AG04449 (cell line): ENCODE results near the gene GALK2.
"Not testable (repeated sequence)": the region's sequence is repeated elsewhere in the genome, so short reads cannot be mapped to it uniquely, and the experiment has no call there.

Source experiments
- CTCF ChIA-PET: fragments of 350-600 bp; formaldehyde crosslinking; extraction: SDS; loops from one replicate; lab custom pipeline; 2021; ENCODE audit warnings: antibody characterized with exemption; lab: Yijun Ruan, JAX
- POLR2A ChIA-PET: fragments of 400-600, 350-600 bp; formaldehyde crosslinking; extraction: SDS; loops from one replicate; lab custom pipeline; 2020; ENCODE audit warnings: antibody characterized with exemption, inconsistent platforms; lab: Yijun Ruan, JAX
- DNase-seq: peaks from one replicate; pipeline ENCODE4 v3.0.0-alpha.2; 2010; ENCODE audit warnings: low read depth, low spot score
- H3K4me3 ChIP-seq: 2 replicates; pipeline ENCODE4 v1.5.1; 2011; ENCODE audit warnings: low read depth, mild to moderate bottlenecking, control low read depth, low read length
- TF ChIP-seq, protein P1 (sequence below): IDR thresholded peaks from one replicate; pipeline ENCODE4 v1.5.1; 2011; ENCODE audit warnings: mild to moderate bottlenecking, moderate library complexity, low read length, control low read depth, inconsistent platforms; ENCODE audit not compliant: insufficient read depth; ENCODE audit errors: missing control alignments

GALK2 gene

DNA sequence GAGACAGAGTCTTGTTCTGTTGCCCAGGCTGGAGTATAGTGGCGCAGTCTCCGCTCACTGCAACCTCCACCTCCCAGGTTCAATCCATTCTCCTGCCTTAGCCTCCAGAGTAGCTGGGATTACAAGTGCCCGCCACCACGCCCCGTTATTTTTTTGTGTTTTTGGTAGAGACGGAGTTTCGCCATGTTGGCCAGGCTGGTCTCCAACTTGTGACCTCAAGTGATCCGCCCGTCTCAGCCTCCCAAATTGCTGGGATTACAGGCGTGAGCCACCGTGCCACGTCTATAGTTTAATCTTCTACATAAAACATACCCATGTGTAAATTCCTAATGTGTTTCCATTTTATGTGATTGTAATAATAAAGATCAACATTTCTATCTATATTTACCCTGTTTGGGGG is 1.7 kb downstream of the GALK2 start:
- DNase-seq, result no peak
- TF ChIP-seq, protein P1, sequence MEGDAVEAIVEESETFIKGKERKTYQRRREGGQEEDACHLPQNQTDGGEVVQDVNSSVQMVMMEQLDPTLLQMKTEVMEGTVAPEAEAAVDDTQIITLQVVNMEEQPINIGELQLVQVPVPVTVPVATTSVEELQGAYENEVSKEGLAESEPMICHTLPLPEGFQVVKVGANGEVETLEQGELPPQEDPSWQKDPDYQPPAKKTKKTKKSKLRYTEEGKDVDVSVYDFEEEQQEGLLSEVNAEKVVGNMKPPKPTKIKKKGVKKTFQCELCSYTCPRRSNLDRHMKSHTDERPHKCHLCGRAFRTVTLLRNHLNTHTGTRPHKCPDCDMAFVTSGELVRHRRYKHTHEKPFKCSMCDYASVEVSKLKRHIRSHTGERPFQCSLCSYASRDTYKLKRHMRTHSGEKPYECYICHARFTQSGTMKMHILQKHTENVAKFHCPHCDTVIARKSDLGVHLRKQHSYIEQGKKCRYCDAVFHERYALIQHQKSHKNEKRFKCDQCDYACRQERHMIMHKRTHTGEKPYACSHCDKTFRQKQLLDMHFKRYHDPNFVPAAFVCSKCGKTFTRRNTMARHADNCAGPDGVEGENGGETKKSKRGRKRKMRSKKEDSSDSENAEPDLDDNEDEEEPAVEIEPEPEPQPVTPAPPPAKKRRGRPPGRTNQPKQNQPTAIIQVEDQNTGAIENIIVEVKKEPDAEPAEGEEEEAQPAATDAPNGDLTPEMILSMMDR, result no peak
- CTCF ChIA-PET, result interaction anchor here (1.4 kb wide), 1 partner anchor 26 kb away, joined by 4 read pairs; no protein-coding TSS in a partner anchor
- POLR2A ChIA-PET, result no interaction called here
- H3K4me3 ChIP-seq, result no peak overlapping the region

DNA sequence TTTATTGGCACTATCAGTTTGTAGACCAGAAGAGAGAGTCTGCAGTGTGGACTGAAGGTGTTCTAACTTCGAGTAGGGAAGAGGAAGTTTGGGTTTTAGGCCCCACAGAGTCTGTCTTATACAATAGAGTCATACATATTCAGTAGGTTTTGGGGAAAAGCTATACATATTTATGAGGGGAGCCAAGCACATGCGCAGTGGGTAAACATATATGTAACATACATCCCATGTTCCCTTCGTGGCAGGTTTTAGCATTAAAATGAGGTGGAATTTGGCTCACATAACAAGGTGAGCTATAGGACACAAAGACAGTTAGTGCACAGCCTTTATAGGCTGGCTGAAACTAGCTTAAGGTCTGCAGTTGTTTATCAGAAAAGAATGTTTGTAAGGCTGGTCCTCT is 4.9 kb downstream of the GALK2 start:
- ChIA-PET POLR2A (no interaction called here), CTCF (interaction anchor here (1.0 to 1.2 kb wide), 2 partner anchors 29 to 313 kb away, joined by 3 read pairs; no protein-coding TSS in a partner anchor)
- H3K4me3 ChIP-seq, result no peak overlapping the region
- no peak for DNase-seq
- TF ChIP-seq, protein P1, result no peak

DNA sequence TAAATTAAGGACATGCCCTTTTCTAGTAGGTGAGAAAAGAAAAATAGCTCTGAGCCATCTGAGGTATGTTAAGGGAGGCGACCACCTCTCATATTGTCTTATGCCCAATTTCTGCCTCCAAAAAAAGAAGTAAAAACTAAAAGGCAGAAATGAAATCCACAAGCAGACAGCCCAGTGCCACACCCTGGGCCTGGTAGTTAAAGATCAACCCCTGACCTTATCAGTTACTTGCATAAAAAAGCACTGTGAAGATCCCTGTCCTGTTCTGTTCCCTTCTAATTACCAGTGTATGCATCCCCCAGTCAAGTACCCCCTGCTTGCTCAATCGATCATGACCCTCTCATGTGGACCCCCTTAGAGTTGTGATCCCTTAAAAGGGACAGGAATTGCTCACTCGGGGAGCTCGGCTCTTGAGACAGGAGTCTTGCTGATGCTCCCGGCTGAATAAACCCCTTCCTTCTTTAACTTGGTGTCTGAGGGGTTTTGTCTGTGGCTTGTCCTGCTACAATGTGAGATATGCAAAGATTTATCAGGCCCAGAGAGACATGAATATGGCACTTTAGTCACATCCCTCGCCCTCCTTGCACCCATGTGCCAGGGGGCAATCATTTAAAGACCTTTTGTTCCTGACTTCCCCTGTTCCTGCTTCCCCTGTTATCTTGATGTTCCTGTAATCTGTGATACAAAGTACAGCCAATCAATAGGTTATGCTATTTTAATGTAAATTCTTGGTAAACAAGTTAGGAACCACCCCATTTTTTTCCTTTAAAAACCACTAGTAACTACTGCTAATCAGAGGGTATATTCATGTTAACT is 5.7 kb downstream of the GALK2 start:
- POLR2A ChIA-PET, result not testable (repeated sequence)

DNA sequence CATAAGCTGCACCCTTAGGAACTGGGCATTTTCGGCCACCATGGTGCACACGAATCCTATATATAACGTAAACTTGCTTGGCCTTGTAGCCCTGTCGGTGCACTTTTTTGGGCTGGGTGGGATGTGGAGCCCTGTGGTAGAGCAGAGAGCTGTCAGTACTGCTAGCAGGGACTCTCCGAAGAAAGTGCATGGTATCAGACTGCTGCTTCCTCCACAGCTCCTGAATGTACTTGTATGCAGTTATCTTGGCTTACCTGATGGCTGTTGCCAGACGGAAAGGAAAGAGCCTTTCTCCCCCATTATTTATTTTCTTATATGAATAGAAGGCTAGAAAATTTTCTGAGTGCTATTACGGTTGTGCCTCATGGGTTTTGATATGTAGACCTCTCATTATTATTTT is 8.4 kb downstream of the GALK2 start:
- DNase-seq, result no peak
- TF ChIP-seq, protein P1, result no peak
- ChIA-PET CTCF (interaction anchor here (1.0 kb wide), 1 partner anchor 57 kb away, joined by 4 read pairs; no protein-coding TSS in a partner anchor), POLR2A (no interaction called here)
- no peak overlapping the region for H3K4me3 ChIP-seq

More for the DNA sequence above, 5.7 kb downstream of the GALK2 start:
- DNase-seq, H3K4me3 ChIP-seq, CTCF ChIA-PET: not testable (repeated sequence)

DNA sequence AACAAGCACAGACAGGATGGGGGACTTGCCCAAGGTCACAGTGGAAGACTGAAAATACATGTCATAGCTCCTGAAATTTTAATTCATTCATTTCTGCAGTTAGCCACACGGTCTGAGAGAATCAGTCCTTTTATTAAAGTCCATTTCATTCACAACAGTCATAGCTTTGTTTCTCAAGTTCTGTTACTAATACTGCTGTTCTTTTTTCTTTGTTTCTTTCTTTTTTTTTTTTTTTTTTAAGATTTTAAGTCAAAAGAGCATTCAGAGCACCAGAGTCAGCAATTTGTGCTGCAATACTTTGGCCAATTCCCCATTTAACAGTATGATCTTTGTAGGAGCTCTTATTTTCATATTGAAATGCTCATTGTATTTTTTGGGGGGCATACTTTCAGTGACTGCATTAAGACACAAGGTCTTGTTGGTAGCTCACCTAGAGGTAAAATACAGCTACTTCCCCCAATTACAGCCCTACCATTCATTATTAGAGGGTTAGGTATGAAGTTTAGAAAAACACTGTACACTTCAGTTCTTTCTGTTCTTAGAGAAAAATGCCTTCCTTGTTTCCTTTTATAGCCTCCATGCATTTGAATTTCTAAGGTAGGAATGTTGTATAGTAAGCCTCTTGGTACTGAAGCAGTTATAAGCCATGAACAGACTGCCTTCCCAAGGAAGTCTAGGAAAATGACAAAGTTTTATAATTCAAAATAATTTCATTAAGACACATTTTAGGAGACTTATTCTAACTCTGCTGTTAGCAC is 9.6 kb downstream of the GALK2 start:
- TF ChIP-seq, protein P1, result no peak
- CTCF ChIA-PET, result interaction anchor here (0.7 kb wide), 2 partner anchors 34 to 824 kb away, joined by 3 read pairs; no protein-coding TSS in a partner anchor
- POLR2A ChIA-PET, result no interaction called here

DNA sequence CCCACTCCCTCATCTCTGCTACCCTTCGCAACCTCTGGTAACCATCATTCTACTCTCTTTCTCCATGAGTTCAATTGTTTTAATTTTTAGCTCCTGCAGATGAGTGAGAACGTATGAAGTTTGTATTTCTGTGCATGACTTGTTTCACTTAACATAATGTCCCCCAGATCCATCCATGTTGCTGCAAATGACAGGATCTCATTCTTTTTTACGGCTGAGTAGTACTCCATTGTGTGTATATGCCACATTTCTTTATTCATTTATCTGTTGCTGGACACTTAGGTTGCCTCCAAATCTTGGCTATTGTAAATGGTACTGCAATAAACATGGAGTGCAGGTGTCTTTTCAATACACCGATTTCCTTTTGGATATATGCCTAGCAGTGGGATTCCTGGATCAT is 12.1 kb downstream of the GALK2 start:
- no peak for DNase-seq
- TF ChIP-seq, protein P1, result no peak
- no peak overlapping the region for H3K4me3 ChIP-seq
- POLR2A ChIA-PET, result no interaction called here
- CTCF ChIA-PET, result interaction anchor here (1.0 kb wide), 1 partner anchor 239 kb away, joined by 3 read pairs; no protein-coding TSS in a partner anchor

More for the DNA sequence above, 9.6 kb downstream of the GALK2 start:
- no peak for DNase-seq
- H3K4me3 ChIP-seq, result no peak overlapping the region

DNA sequence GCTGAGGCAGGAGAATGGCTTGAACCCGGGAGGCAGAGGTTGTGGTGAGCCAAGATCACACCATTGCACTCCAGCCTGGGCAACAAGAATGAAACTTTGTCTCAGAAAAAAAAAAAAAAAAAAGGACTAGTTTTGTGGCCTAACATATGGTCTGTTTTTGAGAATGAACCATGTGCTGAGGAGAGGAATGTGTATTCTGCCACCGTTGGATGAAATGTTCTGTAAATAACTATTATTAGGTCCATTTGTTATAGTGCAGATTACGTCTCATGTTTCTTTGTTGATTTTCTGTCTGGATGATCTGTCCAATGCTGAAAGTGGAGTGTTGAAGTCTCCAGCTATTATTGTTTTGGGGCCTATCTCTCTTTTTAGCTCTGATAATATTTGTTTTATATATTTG is 13.7 kb downstream of the GALK2 start:
- POLR2A ChIA-PET, DNase-seq, H3K4me3 ChIP-seq, CTCF ChIA-PET: not testable (repeated sequence)
